Neural cell (in vitro differentiated cells): ENCODE data around the gene RNPEP. TPM values are rescaled to one million over a fixed set of nuclear protein-coding genes. Genes with fewer than 3 reads are reported as not detected.

Source experiments
- H2AFZ ChIP-seq: fragments of 200-600, 300-800 bp; sonication (generic), shearing (Covaris generic); 2 replicates; pipeline ENCODE4 v1.6.0; 2014; ENCODE audit warnings: low read depth, mild to moderate bottlenecking, antibody characterized with exemption, low read length, moderate library complexity
- H3F3A ChIP-seq: fragments of 200-600 bp; shearing (Covaris generic); 2 replicates; pipeline ENCODE4 v1.6.1; 2016; ENCODE audit warnings: mild to moderate bottlenecking, moderate library complexity, mixed read lengths, antibody characterized with exemption, low read length; ENCODE audit not compliant: insufficient read depth, poor library complexity, severe bottlenecking
- H3K27ac ChIP-seq: fragments of 200-600, 300-800 bp; sonication (generic), shearing (Covaris generic); 2 replicates; pipeline ENCODE4 v1.5.1; 2014; ENCODE audit warnings: mild to moderate bottlenecking, low read length, moderate library complexity
- H3K27me3 ChIP-seq: fragments of 300-800, 200-600 bp; sonication (generic), shearing (Covaris generic); 2 replicates; pipeline ENCODE4 v1.6.0; 2014; ENCODE audit warnings: mild to moderate bottlenecking, low read depth, low read length, moderate library complexity; ENCODE audit not compliant: insufficient read depth
- H3K36me3 ChIP-seq: fragments of 300-800, 200-600 bp; sonication (generic), shearing (Covaris generic); 2 replicates; pipeline ENCODE4 v1.5.1; 2014; ENCODE audit warnings: mild to moderate bottlenecking, antibody characterized with exemption, low read length, moderate library complexity; ENCODE audit not compliant: insufficient read depth
- H3K4me2 ChIP-seq: fragments of 300-800, 200-600 bp; sonication (generic), shearing (Covaris generic); 2 replicates; pipeline ENCODE4 v1.6.0; 2014; ENCODE audit warnings: mild to moderate bottlenecking, low read length
- H3K4me3 ChIP-seq: fragments of 300-800, 200-600 bp; sonication (generic), shearing (Covaris generic); 2 replicates; pipeline ENCODE4 v1.5.1; 2014; ENCODE audit warnings: mild to moderate bottlenecking, low read length, moderate library complexity
- H3K79me2 ChIP-seq: fragments of 200-600 bp; shearing (Covaris generic); replicated peaks from 2 replicates; pipeline ENCODE4 v1.6.0; 2014; ENCODE audit warnings: mild to moderate bottlenecking, low read length, moderate library complexity; ENCODE audit not compliant: insufficient read depth
- H3K9ac ChIP-seq: fragments of 300-800, 200-600 bp; sonication (generic), shearing (Covaris generic); 2 replicates; pipeline ENCODE4 v1.6.1; 2016; ENCODE audit warnings: mild to moderate bottlenecking, low read length, mixed read lengths
- H3K9me2 ChIP-seq: fragments of 200-600 bp; shearing (Covaris generic); 2 replicates; pipeline ENCODE4 v1.6.1; 2016; ENCODE audit warnings: mild to moderate bottlenecking, low read length, mixed read lengths; ENCODE audit not compliant: insufficient read depth
- H3K9me3 ChIP-seq: fragments of 200-600, 300-800 bp; sonication (generic), shearing (Covaris generic); 2 replicates; pipeline ENCODE4 v1.6.1; 2016; ENCODE audit warnings: mild to moderate bottlenecking, mixed run types, low read length, moderate library complexity, mixed read lengths
- H4K20me1 ChIP-seq: fragments of 200-600 bp; shearing (Covaris generic); 2 replicates; pipeline ENCODE4 v1.6.1; 2016; ENCODE audit warnings: mild to moderate bottlenecking, mixed run types; ENCODE audit not compliant: insufficient read depth
- CTCF ChIP-seq: fragments of 450-650 bp; IDR thresholded peaks from 2 replicates; pipeline ENCODE4 v1.5.1; 2014; ENCODE audit warnings: antibody characterized with exemption, mild to moderate bottlenecking, moderate library complexity; ENCODE audit not compliant: poor library complexity, severe bottlenecking
- EP300 ChIP-seq: fragments of 450-650 bp; conservative IDR thresholded peaks from 2 replicates; pipeline ENCODE4 v1.6.1; 2014; ENCODE audit warnings: antibody characterized with exemption, mild to moderate bottlenecking, moderate library complexity; ENCODE audit not compliant: poor library complexity, severe bottlenecking
- EZH2 ChIP-seq: fragments of 200-600, 300-800 bp; shearing (Covaris generic), sonication (generic); IDR thresholded peaks from 2 replicates; pipeline ENCODE4 v1.6.1; 2014; ENCODE audit warnings: antibody characterized with exemption, low read length, borderline replicate concordance, mild to moderate bottlenecking; ENCODE audit not compliant: insufficient read depth, poor library complexity, severe bottlenecking
- MXI1 ChIP-seq: fragments of 450-650 bp; conservative IDR thresholded peaks from 2 replicates; pipeline ENCODE4 v1.6.1; 2014; ENCODE audit warnings: antibody characterized with exemption, mild to moderate bottlenecking; ENCODE audit not compliant: poor library complexity, severe bottlenecking
- POLR2AphosphoS5 ChIP-seq: IDR thresholded peaks from 2 replicates; pipeline ENCODE4 v1.6.1; 2012
- RAD21 ChIP-seq: fragments of 450-650 bp; conservative IDR thresholded peaks from 2 replicates; pipeline ENCODE4 v1.6.1; 2014; ENCODE audit warnings: antibody characterized with exemption, mild to moderate bottlenecking, moderate library complexity
- REST ChIP-seq: IDR thresholded peaks from 2 replicates; pipeline ENCODE4 v1.6.1; 2012; ENCODE audit warnings: borderline replicate concordance
- SMC3 ChIP-seq: fragments of 450-650 bp; conservative IDR thresholded peaks from 2 replicates; pipeline ENCODE4 v1.6.1; 2014; ENCODE audit warnings: antibody characterized with exemption, mild to moderate bottlenecking, moderate library complexity; ENCODE audit not compliant: poor library complexity
- TAF1 ChIP-seq: IDR thresholded peaks from 2 replicates; pipeline ENCODE4 v1.6.1; 2012; ENCODE audit warnings: low read depth
- polyA plus RNA-seq: library from polyadenylated mRNA; depleted of rRNA; stranded (reverse); fragments of >200 nt; gene quantifications from 2 replicates; pipeline ENCODE4 v1.2.3, GENCODE V29; 2014

Gene RNPEP
- polyA plus RNA-seq, 1 donor from 2014 or later: 33.1 TPM

- no peak for TF ChIP-seq RAD21
- no peak for TF ChIP-seq EZH2
- TF ChIP-seq SMC3: no peak
- no peak for TF ChIP-seq TAF1
- TF ChIP-seq EP300: no peak
- no peak for TF ChIP-seq MXI1
- no peak for TF ChIP-seq POLR2AphosphoS5
- no peak for TF ChIP-seq REST
- TF ChIP-seq CTCF: no peak
- Histone ChIP-seq H3K9me3 (no peaks in the 10 kb centered on the region), H3F3A (no peaks in the 10 kb centered on the region), H3K4me3 (no peak overlapping the region), H3K4me2 (no peak overlapping the region), H4K20me1 (no peaks in the 10 kb centered on the region), H3K9me2 (no peaks in the 10 kb centered on the region), H3K9ac (no peak overlapping the region), H2AFZ (no peak overlapping the region), H3K79me2 (no peaks in the 10 kb centered on the region), H3K27ac (no peak overlapping the region), H3K27me3 (no peaks in the 10 kb centered on the region), H3K36me3 (no peaks in the 10 kb centered on the region)
Measured at GRCh38 chr1:202034149-202034682, 51.8 kb downstream of the RNPEP start.

GRCh38 chr1:202034683-202035462, 52.4 kb downstream of the RNPEP start:
- no peak overlapping the region for H3K4me3 ChIP-seq
- H3K79me2 ChIP-seq: no peaks in the 10 kb centered on the region
- no peaks in the 10 kb centered on the region for H3K9me3 ChIP-seq
- H3K36me3 ChIP-seq: no peaks in the 10 kb centered on the region
- no peak overlapping the region for H2AFZ ChIP-seq
- no peaks in the 10 kb centered on the region for H3F3A ChIP-seq
- H3K27ac ChIP-seq: no peak overlapping the region
- H3K9ac ChIP-seq: no peak overlapping the region
- no peaks in the 10 kb centered on the region for H3K27me3 ChIP-seq
- H3K9me2 ChIP-seq: no peaks in the 10 kb centered on the region
- H4K20me1 ChIP-seq: no peaks in the 10 kb centered on the region
- H3K4me2 ChIP-seq: no peak overlapping the region
- TF ChIP-seq TAF1 (no peak), SMC3 (no peak), POLR2AphosphoS5 (no peak), REST (no peak), EZH2 (no peak), MXI1 (no peak), CTCF (no peak), EP300 (no peak), RAD21 (no peak)
